ENCODE data around the gene KRT73.

Gene KRT73

DNA sequence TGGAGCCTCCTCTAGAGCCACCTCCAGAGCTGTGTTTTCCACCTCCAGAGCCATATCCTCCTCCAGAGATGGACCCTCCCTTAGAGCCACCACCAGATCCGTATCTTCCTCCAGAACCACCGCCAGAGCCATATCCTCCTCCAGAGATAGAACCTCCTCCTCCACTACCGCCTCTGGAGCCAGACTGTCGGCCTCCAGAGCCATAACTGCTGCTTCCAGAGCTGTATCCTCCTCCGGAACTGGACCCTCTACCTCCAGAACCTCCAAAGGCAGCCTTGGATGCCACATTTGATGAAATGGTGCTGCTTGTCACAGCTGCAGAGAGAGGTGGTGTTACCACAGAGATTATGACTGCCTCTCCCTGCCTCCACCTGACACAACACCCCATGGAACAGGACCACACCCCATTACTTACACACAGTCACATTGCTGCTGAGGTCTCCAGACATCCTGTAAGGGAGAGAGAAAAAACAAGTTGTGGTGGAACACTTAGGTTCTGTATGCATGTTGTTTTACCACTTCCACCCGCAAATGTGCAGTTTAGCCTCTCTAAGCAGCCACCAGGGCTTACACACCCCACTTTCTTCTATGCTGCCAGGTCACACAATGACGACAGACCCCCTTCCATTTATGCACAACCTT, 26.9 kb upstream of the KRT73 start:
- DNase-seq (ENCODE audit: low spot score): no peak

DNA sequence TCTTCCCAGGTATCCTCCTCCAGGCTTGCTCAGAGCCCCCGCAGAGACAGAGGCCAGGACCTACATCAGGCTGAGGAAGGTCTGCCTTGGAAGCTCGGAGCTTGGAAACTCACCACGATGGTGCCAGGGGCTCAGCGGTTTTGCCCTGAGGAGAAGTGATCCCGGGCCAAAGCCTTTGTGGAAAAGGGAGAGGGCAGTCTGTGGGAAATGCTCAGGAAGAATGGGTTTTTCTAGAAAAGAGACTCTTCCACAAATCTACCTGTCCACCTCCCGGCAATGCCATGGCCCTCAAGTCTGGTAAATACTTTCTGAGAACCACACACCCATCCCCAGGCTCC, 25.7 kb upstream of the KRT73 start:
- DNase-seq (ENCODE audit: low spot score): no peak

DNA sequence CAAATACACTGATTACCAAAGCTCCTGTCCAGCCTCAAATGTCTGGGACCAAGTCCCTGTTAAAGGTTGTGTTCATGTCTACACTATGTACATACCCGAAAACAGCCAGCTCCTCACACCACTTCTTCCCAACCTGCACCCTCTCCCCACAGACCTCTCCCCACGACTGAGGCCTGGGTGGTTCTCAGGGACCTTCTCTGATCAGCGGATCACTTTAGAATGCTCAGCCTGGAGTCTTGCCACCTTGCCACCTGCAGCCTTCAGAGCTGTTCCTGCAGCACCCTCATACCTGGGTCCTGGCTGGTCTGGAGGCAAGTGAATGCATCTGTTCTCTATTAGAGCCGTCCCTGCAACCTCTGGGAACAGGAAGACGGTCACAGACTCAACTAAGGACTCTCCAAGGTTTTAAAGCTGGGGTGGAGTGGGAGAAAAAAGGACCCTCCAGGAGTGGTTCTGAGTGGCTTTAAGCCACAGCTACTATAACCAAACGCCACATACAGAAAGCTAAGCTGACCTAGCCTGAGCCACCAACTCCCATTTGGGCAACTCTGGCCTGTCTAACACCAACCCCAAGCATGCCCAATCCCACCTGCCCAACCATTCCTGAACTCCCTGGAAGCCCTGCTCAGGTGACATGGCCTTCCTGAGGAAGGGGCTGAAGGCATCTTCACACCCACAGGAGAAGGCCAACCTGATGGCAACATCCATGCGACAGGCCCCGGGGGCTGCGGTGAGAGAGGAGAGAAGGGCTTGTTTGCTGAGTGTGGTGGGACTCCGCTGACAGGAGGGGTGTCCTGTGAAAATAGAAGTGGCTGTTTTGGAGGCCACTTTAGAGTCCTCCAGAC, 25.1 kb upstream of the KRT73 start:
- no peak for DNase-seq (ENCODE audit: low spot score)

DNA sequence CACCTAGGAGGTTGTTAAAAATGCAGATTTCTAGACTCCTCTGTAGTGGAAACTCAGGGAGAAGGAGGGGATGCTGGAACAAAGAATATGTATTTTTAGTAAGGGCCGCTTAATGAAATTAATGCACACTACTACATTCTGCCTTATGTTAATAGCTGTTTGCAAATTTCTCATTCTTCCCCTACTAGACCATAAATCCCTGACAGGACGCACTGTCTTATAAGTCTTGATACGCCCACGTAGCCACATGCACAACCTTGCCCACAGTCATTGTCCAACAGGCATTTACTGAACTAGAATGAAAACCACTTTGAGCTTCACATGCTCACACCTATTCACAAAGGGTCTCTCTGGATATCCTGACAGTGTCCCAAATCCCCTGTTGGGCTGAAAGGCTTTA, 23.1 kb upstream of the KRT73 start:
- DNase-seq (ENCODE audit: low spot score): no peak

DNA sequence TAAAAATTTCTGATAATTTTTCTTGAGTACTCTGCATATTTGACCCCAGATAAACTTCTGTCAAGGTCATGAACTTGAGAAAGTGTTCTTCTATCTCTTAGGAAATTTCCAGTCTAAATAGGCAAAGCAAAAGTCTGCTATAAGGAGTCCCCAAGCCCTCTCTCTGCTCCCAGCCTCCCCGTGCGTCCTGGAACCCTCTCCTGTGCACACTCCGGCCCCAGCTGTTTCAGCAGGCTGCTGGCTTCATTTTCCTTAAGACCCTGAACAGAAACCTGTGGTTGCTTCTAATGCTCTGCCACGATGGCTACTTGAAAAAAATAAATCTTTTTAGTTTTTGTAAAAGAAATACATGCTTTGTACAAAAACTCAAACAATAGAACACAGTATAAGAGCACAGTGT, 18.9 kb upstream of the KRT73 start:
- no peak for DNase-seq (ENCODE audit: low spot score)

DNA sequence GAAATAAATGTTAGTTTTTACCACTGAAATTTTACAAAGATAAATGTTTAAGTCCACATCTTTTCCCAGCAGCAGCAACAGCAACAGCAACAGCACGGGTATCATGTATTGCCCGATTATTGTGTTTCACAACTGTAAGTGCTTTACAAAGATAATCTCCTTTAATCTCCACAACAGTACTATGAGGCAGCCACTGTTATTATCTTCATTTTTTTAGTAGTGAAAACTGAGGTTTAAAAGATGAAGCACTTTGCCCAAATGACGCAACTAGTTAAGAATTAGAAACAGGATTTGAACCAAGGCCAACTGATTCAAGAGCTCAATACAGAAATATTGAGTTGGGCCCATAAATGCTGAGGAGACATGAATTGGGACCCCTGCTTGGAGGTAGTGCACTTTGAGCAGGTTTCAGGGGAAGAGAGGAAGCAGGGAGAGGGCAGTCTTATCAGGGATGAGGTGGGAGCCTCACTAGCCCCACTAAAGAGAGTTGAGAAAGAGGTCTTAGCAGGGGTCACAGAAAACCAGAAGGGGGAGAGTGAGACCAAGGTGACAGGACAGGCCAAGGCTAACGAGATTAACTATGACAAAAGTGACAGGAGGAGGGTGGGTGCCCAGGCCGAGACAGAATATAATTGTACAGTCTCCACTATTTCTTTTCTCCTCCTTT, 18.4 kb upstream of the KRT73 start:
- DNase-seq (ENCODE audit: low spot score): no peak

DNA sequence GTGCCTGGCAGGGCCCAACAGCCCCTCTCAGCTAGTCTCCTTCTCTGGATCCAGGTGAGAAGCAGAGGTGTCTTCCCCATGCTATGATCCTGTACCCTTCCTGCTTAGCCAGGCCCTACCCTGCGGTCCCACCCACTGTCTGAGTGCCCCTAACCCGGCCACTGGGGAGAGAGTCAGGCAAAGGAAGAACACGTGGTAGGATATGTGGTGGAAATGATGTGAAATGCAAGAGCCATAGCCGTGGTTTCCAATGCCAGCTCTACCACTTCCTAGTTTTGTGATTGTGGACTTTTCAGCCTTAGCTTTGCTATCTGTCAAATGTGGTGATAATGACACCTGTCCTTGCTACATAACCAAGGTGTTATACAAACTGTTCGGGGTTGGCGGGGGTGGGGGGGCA, 17.8 kb upstream of the KRT73 start:
- DNase-seq (ENCODE audit: low spot score): no peak

DNA sequence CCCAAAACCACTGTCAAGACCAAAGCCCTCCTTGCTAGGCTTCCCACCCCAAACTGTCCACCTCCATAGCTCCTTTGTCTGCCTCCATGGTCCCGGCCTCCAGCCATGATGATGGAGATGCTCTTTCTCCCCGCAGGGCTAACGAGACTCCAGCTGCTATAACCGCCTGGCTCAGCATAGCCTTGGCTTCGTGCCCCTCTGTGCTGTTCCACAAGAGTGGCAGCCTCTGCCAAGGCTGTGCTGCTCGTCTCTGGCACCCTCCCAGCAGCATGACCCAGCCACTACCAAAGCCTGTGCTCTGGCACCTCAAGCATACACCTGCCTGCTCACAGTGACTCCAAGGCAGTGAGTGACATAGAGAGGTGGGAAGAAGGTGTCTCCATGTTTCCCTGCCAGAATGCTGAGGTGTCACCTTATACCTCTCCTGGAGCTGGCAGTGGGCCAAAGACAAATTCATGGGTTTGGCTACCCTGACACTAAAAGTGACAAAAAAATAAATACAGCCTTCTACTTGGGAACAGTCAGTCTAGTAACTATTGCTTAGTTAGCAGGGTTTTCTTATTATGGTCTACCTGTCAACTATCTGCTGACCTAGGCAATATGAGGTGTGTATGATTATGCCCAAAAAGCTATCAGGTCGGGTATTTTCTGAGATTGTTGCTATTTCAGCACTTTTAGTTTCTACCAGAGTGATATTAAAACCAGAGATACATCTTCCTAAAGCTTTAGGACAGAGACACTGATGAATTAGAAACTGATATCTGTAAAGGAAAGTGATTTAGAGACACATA, 16.1 kb upstream of the KRT73 start:
- DNase-seq (ENCODE audit: low spot score): no peak

DNA sequence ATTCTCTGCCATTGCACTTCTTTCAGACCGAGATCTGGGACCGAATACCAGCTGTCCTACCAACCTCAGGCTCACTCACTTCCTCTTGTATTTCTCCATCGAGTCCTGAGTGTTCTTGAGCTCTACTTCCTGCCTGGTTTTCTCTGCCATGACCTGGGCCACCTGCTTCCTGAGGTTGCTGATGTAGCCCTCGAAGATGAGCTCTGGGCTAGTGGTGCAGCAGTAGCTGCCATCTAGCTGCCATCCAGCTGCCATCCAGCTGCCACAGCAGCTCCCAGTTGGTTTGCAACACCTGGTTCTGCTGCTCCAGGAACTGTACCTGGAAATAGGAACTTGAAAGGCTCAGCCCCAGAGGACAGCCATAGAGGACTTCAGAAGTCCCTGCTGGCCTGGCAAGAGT, 15.0 kb upstream of the KRT73 start:
- DNase-seq (ENCODE audit: low spot score): no peak

DNA sequence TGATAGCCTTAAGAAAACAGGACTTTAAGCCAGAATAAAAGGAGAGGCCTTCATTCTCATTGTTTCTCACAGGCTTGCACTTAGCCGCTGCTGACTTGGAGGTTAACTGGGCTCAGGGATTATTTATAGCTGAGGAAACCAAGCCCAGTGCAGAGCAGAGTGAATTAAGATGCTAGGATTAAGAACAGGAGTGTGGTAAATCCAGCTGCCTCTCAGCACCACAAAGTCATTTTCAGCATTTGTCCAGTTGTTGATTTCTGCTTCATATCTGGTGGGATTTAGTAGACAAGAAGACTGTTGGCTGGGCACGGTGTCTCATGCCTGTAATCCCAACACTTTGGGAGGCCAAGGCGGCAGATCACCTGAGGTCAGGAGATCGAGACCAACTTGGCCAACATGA, 14.3 kb upstream of the KRT73 start:
- no peak for DNase-seq (ENCODE audit: low spot score)

DNA sequence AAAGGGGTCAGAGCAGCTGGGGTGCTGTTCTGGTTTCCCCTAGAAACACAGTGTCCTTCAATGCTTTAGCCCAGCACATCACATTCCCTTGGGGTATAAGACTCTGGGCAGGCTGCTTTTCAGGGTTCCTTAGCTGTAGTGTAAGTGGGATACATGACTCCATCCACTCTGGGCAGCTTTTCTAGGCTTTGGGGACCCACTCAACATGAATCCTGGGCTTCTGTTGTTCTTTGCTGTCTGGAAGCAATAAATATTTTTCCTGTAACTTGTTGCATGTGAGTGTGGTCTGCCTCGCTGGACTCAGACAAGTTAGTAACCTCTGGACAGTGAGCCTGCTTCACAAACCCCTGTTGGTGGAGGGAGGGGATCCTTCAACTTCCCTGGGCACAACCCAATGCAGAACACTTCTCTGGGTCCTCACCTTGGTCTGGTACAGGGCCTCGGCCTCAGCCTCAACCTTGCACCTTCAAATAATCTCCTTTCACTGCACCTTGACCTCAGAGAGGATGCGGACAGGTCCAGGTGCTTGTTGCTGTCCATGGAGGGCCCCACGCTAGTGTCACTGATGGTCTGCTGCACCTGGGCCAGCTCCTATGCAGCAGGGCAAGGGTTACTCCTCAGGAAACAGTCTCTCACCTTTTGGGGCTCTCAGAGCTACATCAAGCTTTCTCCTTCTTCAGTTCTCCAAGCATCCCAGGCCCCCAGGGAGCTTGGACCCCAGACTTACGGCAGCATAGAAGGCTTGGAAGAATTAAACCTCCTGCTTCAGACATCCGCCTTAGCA, 13.5 kb upstream of the KRT73 start:
- DNase-seq (ENCODE audit: low spot score): no peak

DNA sequence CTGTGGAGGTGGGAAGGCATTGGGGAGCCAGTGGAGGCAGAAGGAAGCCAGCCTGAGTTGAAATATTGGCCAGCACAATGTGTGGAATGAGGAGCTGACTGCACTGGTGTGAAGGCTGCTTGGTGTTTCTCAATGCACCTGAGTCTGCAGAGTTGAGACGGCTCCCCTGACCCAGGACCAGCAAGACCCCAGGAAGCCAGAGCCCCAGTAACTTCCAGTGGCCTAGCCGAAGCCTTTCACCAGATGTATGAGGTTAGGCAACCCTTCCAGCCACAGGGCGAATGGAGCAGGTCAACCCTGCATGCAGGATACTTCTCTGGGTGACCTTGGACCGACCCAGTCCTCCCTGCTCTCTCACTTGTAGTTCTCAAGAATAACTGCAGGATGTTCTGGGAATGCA, 12.9 kb upstream of the KRT73 start:
- no peak for DNase-seq (ENCODE audit: low spot score)

DNA sequence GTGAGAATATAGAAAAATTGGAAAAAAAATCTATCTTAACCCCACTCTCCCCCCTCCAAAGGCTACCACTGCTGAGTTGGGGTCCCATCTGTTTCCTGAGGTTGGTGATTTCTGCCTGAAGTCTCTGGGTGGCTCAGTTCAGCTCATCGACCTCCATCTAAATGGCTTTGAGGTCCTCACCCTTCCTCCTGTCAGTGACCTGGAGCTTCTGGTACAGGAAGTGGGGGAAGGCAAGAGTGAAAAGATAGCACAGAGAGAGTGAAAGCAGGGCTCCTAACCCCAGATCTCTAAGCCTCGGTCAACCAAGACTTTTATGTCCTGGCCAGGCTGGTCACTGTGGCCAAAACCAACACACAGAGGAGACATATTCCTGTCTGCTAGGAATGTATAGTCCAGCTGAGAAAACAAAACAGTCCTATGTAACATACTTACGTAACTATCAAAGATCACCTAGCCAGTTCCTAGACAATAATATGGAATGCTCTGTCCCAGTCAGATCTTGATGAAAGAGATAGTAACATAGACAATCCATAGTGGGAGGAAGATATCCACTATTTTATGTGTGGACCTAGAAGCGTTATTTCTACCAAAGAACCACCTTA, 12.3 kb upstream of the KRT73 start:
- DNase-seq (ENCODE audit: low spot score): no peak

DNA sequence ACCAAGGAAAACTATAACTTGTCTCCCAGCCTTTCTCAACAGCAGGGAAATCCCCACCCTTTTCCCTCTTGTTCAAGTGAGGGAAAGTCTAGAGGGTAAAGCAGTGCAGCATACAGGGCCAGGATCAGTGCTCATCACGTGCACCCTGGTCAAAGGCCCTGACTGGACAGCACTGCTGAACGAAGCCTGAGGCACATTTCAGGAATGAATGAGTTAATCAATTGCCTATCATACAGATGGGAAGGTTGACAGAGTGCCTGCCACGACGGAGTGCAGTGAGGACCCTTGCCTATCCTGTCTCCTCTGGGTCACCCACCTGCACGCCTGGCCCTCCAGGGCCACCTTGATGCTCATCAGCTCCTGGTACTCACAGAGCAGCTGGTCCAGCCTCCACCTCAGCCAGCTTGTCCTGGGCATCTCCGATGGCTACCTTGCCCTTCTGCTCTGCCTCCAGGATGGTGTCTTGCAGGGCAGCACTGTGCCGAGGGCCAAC, 11.7 kb upstream of the KRT73 start:
- DNase-seq (ENCODE audit: low spot score): no peak

DNA sequence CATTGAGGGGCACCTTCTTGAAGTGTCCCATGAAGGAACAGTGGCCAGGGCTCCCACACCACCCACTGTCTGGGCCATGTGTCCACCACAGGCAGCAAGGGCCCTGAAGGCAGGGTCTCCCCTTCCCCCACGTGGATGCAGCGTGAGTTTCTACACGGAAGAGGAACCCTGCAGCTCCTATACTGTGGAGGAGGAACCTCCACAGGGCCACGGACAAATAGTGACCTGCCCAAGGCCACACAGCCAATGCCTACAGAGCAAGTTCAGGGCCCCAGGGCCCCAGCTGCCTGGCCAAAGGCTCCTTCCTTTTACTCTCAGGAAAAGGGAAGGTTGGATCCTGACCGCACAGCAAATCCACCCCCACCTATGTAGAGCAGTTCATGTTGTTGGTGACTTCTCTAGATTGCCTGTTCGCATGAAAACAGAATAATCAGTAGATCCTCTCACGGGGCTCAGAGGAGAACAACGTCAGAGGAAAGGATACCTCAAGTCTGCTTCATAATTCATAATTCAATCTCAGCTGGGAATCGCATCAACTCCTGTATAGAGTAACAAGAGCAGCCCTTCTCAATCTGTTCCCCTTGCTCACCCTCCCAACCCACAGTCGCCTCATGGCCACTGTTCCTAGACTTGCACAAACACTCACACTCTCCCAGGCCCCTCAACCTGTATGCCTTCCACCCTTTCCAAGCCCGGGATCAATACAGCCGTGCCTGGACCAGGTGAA, 11.1 kb upstream of the KRT73 start:
- no peak for DNase-seq (ENCODE audit: low spot score)

DNA sequence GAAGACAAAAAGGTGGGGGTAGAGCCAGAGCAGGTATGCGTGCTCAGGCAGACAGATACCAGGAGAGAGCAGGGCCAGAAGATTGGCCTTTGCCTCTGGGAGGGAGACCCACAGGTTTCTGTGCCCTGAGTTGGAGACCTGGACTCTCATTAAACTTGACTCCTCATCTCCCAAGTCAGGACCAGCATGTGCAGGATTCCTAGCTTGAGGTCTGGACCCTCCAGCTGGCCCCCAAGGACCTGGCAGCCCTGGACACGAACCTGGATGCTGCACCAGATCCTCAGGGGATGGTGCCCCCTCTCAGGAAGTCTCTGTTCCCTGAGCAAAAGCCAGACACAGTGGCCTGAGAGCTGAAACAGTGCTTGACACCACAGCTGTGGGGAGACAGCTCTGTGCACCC, 10.5 kb upstream of the KRT73 start:
- DNase-seq (ENCODE audit: low spot score): no peak

DNA sequence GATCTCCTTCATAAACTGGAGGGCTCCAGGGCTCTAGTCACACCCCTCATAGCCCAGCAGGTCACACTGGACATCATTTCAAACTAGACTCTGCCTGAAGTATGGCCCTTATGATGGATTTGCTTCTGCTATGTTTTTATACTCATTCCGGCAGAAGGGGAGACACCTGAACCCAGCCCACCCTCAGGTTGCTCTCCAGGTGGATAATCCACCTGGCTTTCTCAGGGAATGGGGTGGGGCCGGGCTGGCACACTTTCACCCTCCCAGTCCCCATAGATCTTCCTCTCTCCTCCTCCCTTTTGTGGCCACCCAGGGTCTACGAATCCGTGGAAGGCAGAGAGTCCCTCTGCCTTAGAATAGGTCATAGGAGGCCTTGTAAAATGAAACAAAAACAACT, 9.8 kb upstream of the KRT73 start:
- no peak for DNase-seq (ENCODE audit: low spot score)

DNA sequence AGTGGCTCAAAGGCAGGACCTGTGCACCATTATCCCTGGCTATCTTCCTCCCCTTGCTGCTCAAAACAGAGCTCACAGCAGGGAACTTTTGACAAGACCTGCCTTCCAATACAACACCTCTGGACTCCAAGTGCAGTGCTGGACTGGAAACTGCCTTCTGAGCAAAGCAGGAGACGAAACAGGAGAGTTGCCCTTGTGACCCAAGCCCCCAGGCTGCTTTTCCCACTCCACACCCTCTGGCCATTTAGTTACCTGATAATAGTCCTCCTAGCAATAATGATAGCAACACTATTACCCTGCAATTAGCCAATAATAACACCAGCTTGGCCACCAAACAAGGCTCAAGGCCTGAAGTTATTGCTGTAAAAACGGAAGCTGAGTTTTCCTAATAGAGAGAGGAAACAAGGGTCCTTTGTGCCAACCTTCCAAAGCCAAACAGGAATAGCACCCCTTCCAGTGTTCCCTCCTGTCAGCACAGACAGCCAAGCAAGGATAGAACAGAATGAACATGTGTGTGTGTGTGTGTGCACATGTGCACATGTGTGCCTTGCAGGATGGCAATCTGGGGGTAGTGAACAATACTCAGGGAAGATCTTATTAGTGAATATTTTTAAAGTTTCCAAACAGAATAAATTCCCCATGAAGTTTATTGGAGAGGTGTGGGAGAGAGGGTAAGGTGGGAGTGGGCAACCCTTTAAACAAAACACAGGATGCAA, 9.2 kb upstream of the KRT73 start:
- no peak for DNase-seq (ENCODE audit: low spot score)

DNA sequence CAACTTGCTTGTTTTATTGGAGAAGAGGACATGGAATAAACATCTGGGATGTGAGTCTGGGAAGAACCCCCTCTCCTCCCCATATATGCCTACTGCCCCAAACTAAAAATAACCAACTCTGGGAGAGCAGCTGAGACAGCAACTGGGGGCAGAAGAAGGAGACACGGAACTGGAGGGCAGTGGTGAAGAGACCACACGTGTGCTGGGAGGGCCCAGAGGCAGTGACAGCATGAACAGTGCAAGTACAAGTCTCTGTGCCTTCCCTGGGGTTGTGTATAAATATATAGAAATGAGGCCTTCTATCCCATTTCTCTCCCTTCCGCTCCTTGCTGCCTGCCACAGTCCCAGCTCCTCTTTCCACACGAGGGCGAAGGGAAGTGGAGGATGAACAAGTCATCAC, 4.0 kb upstream of the KRT73 start:
- DNase-seq (ENCODE audit: low spot score): no peak

DNA sequence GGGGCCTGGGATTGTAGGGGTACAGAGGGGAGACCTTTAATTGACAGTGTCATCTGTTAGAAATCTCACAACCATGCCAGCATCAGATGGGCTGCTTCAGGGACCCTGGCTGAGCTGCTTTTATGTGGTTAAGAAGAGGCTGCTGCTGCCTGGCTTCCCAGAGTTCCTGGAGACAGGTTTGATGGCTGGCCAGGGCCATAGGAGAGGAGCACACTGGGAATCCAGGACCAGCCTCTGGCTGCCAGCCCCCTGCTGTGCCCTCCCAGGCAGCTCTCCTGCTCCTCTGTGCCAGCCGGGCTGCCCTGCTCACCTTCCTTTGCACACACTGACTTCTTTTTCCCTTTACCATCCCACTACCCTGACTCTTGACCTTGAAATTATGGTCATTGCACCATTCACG, 507 bp upstream of the KRT73 start:
- DNase-seq (ENCODE audit: low spot score): no peak

Measured in GM03348 (cell line).